HCT116 (cell line): ENCODE data around the gene GASK1A.

Experiments used
- CBX3 ChIP-seq: IDR thresholded peaks from 2 replicates; pipeline ENCODE4 v1.6.1; 2012; ENCODE audit warnings: low read depth
- CTCF ChIP-seq, 3 experiments: fragments of 200-600 bp in 1 of 3; sonication (generic) in 1 of 3; IDR thresholded peaks in 2 of 3; conservative IDR thresholded peaks in 1 of 3; 2 replicates each; pipeline ENCODE4 v1.5.1; 2012 to 2017; ENCODE audit warnings: low read depth in 2 of 3, low read length in 2 of 3, antibody characterized with exemption in 1 of 3, borderline replicate concordance in 1 of 3, control low read depth in 1 of 3, mild to moderate bottlenecking in 1 of 3, mixed read lengths in 1 of 3, mixed run types in 1 of 3, moderate library complexity in 1 of 3; ENCODE audit not compliant: insufficient read depth in 1 of 3
- EZH2 ChIP-seq: fragments of 200-600 bp; sonication (generic); IDR thresholded peaks from 2 replicates; pipeline ENCODE4 v1.6.1; 2017; ENCODE audit warnings: antibody characterized with exemption, mixed run types
- JUND ChIP-seq: IDR thresholded peaks from 2 replicates; pipeline ENCODE4 v1.6.1; 2012
- MAX ChIP-seq: IDR thresholded peaks from 2 replicates; pipeline ENCODE4 v1.6.1; 2012
- POLR2AphosphoS5 ChIP-seq: IDR thresholded peaks from 2 replicates; pipeline ENCODE4 v1.6.1; 2011; ENCODE audit warnings: mild to moderate bottlenecking, low read depth, low read length, moderate library complexity
- RAD21 ChIP-seq: IDR thresholded peaks from 2 replicates; pipeline ENCODE4 v1.6.1; 2012; ENCODE audit warnings: low read depth, mild to moderate bottlenecking

- TF ChIP-seq CTCF (IDR thresholded peaks at IDR 0.05 in 2 of 3, conservative IDR thresholded peaks at IDR 0.05 in 1 of 3; ENCODE audit: borderline replicate concordance in 1 of 3, insufficient read depth in 1 of 3, low read depth in 2 of 3, low read length in 2 of 3), result no peak
- TF ChIP-seq JUND, result no peak
- TF ChIP-seq POLR2AphosphoS5, result no peak
- TF ChIP-seq CBX3, result no peak
- no peak for TF ChIP-seq MAX
- TF ChIP-seq EZH2, result no peak
- no peak for TF ChIP-seq RAD21
These were observed 9.0 kb downstream of the GASK1A start for GRCh38 chr3:42988097-42988496.
